Activated B cell treated with CpG ODN at 0.5 μM for 24 hours (primary cell): ENCODE measurements around the gene SLC39A9. TPM values are rescaled to one million over a fixed set of nuclear protein-coding genes. Genes with fewer than 3 reads are reported as not detected.
"Not testable (repeated sequence)": the region's sequence is repeated elsewhere in the genome, so short reads cannot be mapped to it uniquely, and the experiment has no call there.

Experiments
- ATAC-seq: fragments of 200-7000 bp; cut with Tn5 transposase; one replicate; pipeline ENCODE4 v1.10.0; 2021; ENCODE audit warnings: low read depth, mild to moderate bottlenecking, moderate library complexity
- CTCF ChIA-PET: fragments of 350-600 bp; sonication (Branson Sonifier 250); formaldehyde crosslinking; loops from one replicate; lab custom pipeline; 2021; ENCODE audit warnings: antibody characterized with exemption; lab: Charles Lee
- POLR2A ChIA-PET: fragments of 350-600 bp; sonication (Branson Sonifier 250); formaldehyde crosslinking; loops from one replicate; lab custom pipeline; 2021; ENCODE audit warnings: antibody characterized with exemption; lab: Charles Lee
- DNase-seq: peaks from one replicate; pipeline ENCODE4 v3.0.0; 2022
- H3K27ac Mint-ChIP-seq: one replicate; pipeline ENCODE4 v1.8.0; 2020; ENCODE audit warnings: mixed read lengths
- H3K27me3 Mint-ChIP-seq: one replicate; pipeline ENCODE4 v1.8.0; 2021; ENCODE audit warnings: mixed read lengths
- H3K36me3 Mint-ChIP-seq: one replicate; pipeline ENCODE4 v1.8.0; 2021; ENCODE audit warnings: low read depth, mixed read lengths
- H3K4me1 Mint-ChIP-seq: one replicate; pipeline ENCODE4 v1.8.0; 2021; ENCODE audit warnings: mixed read lengths
- H3K4me3 Mint-ChIP-seq: one replicate; pipeline ENCODE4 v1.8.0; 2020; ENCODE audit warnings: mild to moderate bottlenecking, mixed read lengths
- H3K9me3 Mint-ChIP-seq: one replicate; pipeline ENCODE4 v1.8.0; 2020; ENCODE audit warnings: mixed read lengths
- CTCF ChIP-seq: fragments of 200-600 bp; IDR thresholded peaks from one replicate; pipeline ENCODE4 v1.8.0; 2022; ENCODE audit warnings: antibody characterized with exemption, mild to moderate bottlenecking
- intact Hi-C: fragments of 100-400 bp; cut with micrococcal nuclease; formaldehyde crosslinking; loops from one replicate; pipeline ENCODE4 v1.15.1; 2024
- total RNA-seq: library from RNA; stranded (reverse); gene quantifications from 2 replicates; pipeline ENCODE4 v1.2.3, GENCODE V29; 2022

SLC39A9 gene
- total RNA-seq, 1 donor from 2014 or later: 54.5 TPM

- intact Hi-C loops: no loop called here
- H3K9me3 Mint-ChIP-seq: no peaks in the 10 kb centered on the region
- H3K4me1 Mint-ChIP-seq: peaks cover 3% of the 10 kb centered on the region
- ChIA-PET POLR2A (no interaction called here), CTCF (no interaction called here)
- H3K4me3 Mint-ChIP-seq: no peak overlapping the region
- H3K27me3 Mint-ChIP-seq: no peaks in the 10 kb centered on the region
- no peaks in the 10 kb centered on the region for H3K36me3 Mint-ChIP-seq
- TF ChIP-seq CTCF: no peak
- no peak for DNase-seq
- ATAC-seq: no peak
- no peak overlapping the region for H3K27ac Mint-ChIP-seq
These were observed 73.4 kb downstream of the SLC39A9 start for GRCh38 chr14:69471916-69472315.

- intact Hi-C loops: no loop called here
- ATAC-seq: no peak
- POLR2A ChIA-PET: no interaction called here
- no peak for TF ChIP-seq CTCF
- Mint-ChIP-seq H3K36me3 (no peaks in the 10 kb centered on the region), H3K9me3 (no peaks in the 10 kb centered on the region), H3K4me3 (no peak overlapping the region), H3K27ac (no peak overlapping the region), H3K4me1 (peaks cover 3% of the 10 kb centered on the region), H3K27me3 (peaks cover 2% of the 10 kb centered on the region)
- CTCF ChIA-PET: no interaction called here
- DNase-seq: no peak
These were observed 74.8 kb downstream of the SLC39A9 start for GRCh38 chr14:69473260-69473659.

- POLR2A ChIA-PET: no interaction called here
- Mint-ChIP-seq H3K4me3 (no peak overlapping the region), H3K36me3 (no peaks in the 10 kb centered on the region), H3K4me1 (peaks cover 3% of the 10 kb centered on the region), H3K27ac (no peak overlapping the region), H3K27me3 (peaks cover 2% of the 10 kb centered on the region), H3K9me3 (no peaks in the 10 kb centered on the region)
- intact Hi-C loops: no loop called here
- DNase-seq: no peak
- no peak for TF ChIP-seq CTCF
- no peak for ATAC-seq
- CTCF ChIA-PET: no interaction called here
These were observed 75.5 kb downstream of the SLC39A9 start for GRCh38 chr14:69473946-69474345.

- intact Hi-C loops: no loop called here
- ATAC-seq: peak; percentile 28
- ChIA-PET POLR2A (no interaction called here), CTCF (interaction anchor here (0.6 to 1.6 kb wide), 5 partner anchors 17 to 553 kb away, joined by 3 to 4 read pairs (median 4); no protein-coding TSS in a partner anchor)
- Mint-ChIP-seq H3K4me1 (peaks cover 3% of the 10 kb centered on the region), H3K27me3 (peaks cover 4% of the 10 kb centered on the region), H3K4me3 (no peak overlapping the region), H3K27ac (no peak overlapping the region), H3K36me3 (no peaks in the 10 kb centered on the region), H3K9me3 (no peaks in the 10 kb centered on the region)
- TF ChIP-seq CTCF: no peak
- DNase-seq: no peak
These were observed 76.8 kb downstream of the SLC39A9 start for GRCh38 chr14:69475194-69475818.

- H3K4me3 Mint-ChIP-seq, CTCF ChIA-PET, H3K27ac Mint-ChIP-seq, H3K9me3 Mint-ChIP-seq, ATAC-seq, H3K27me3 Mint-ChIP-seq, H3K36me3 Mint-ChIP-seq, POLR2A ChIA-PET, DNase-seq, H3K4me1 Mint-ChIP-seq, intact Hi-C loops: not testable (repeated sequence)
These were observed 78.4 kb downstream of the SLC39A9 start for GRCh38 chr14:69476824-69477450.

GRCh38 chr14:69478055-69478454 lies 79.6 kb downstream of the SLC39A9 start:
- Mint-ChIP-seq H3K27me3 (peaks cover 13% of the 10 kb centered on the region), H3K4me1 (peaks cover 11% of the 10 kb centered on the region)
- CTCF ChIA-PET, ATAC-seq, intact Hi-C loops, DNase-seq, H3K4me3 Mint-ChIP-seq, H3K9me3 Mint-ChIP-seq, H3K27ac Mint-ChIP-seq, H3K36me3 Mint-ChIP-seq, POLR2A ChIA-PET: not testable (repeated sequence)
